Uterus (tissue), 2 donors: Measurements from ENCODE around the gene SND1.

ENCODE experiments used
- CTCF ChIP-seq, 4 experiments: fragments of 200-600 bp in 2 of 4; fragments of 450-650 bp in 2 of 4; sonication (generic) in 2 of 4; IDR thresholded peaks; one replicate each; pipeline ENCODE4 v1.5.1; 2016 to 2019; ENCODE audit warnings: antibody characterized with exemption in 4 of 4, mild to moderate bottlenecking in 2 of 4, moderate library complexity in 1 of 4
- POLR2A ChIP-seq, 2 donors: fragments of 450-650 bp; IDR thresholded peaks; one replicate each; pipeline ENCODE4 v1.6.1; 2016; ENCODE audit warnings: antibody characterized with exemption in 2 of 2, mild to moderate bottlenecking in 1 of 2, moderate library complexity in 1 of 2

- no peak for TF ChIP-seq CTCF (IDR thresholded peaks at IDR 0.05)
- no peak for TF ChIP-seq POLR2A (IDR thresholded peaks at IDR 0.05)
These were observed 270.7 kb downstream of the SND1 start for GRCh38 chr7:127922656-127923055.
